Mesendoderm (in vitro differentiated cells): ENCODE data around the gene FOXD2.

Source experiments
- DNase-seq: peaks from one replicate; pipeline ENCODE4 v3.0.0; 2013
- H2AK5ac ChIP-seq: 2 replicates; pipeline ENCODE4 v1.6.1; 2013; ENCODE audit warnings: low read length, inconsistent platforms
- H2BK120ac ChIP-seq: 2 replicates; pipeline ENCODE4 v1.6.1; 2013; ENCODE audit warnings: low read depth, mild to moderate bottlenecking, low read length, moderate library complexity, mixed read lengths
- H2BK15ac ChIP-seq: replicated peaks from 2 replicates; pipeline ENCODE4 v1.6.1; 2013; ENCODE audit warnings: low read depth, mild to moderate bottlenecking, moderate library complexity
- H2BK5ac ChIP-seq: 2 replicates; pipeline ENCODE4 v1.6.1; 2013; ENCODE audit warnings: low read length, inconsistent platforms
- H3K18ac ChIP-seq: 2 replicates; pipeline ENCODE4 v1.6.1; 2013; ENCODE audit warnings: mild to moderate bottlenecking, low read length, mixed read lengths
- H3K23ac ChIP-seq: one replicate; pipeline ENCODE4 v1.6.1; 2013; ENCODE audit warnings: low read length
- H3K27ac ChIP-seq: 2 replicates; pipeline ENCODE4 v1.5.1; 2013; ENCODE audit warnings: low read depth, mild to moderate bottlenecking, inconsistent platforms, low read length, moderate library complexity
- H3K27me3 ChIP-seq: 2 replicates; pipeline ENCODE4 v1.6.1; 2013; ENCODE audit warnings: low read length, control low read depth, mild to moderate bottlenecking, inconsistent platforms; ENCODE audit not compliant: insufficient read depth, poor library complexity
- H3K36me3 ChIP-seq: 2 replicates; pipeline ENCODE4 v1.6.1; 2013; ENCODE audit warnings: low read length, inconsistent platforms; ENCODE audit not compliant: control insufficient read depth, insufficient read depth
- H3K4ac ChIP-seq: one replicate; pipeline ENCODE4 v1.6.1; 2013; ENCODE audit warnings: low read depth, mild to moderate bottlenecking, low read length, moderate library complexity
- H3K4me1 ChIP-seq: 2 replicates; pipeline ENCODE4 v1.6.1; 2013; ENCODE audit warnings: low read depth, low read length, inconsistent platforms; ENCODE audit not compliant: control insufficient read depth
- H3K4me2 ChIP-seq: 2 replicates; pipeline ENCODE4 v1.6.1; 2013; ENCODE audit warnings: low read length
- H3K4me3 ChIP-seq: 2 replicates; pipeline ENCODE4 v1.5.1; 2013; ENCODE audit warnings: mild to moderate bottlenecking, low read length
- H3K56ac ChIP-seq: one replicate; pipeline ENCODE4 v1.6.1; 2013; ENCODE audit warnings: low read length
- H3K79me1 ChIP-seq: 2 replicates; pipeline ENCODE4 v1.6.1; 2013; ENCODE audit warnings: low read length, inconsistent platforms
- H3K79me2 ChIP-seq: 2 replicates; pipeline ENCODE4 v1.6.1; 2013; ENCODE audit warnings: mild to moderate bottlenecking, low read length; ENCODE audit not compliant: control insufficient read depth, insufficient read depth
- H3K9ac ChIP-seq: 2 replicates; pipeline ENCODE4 v1.6.1; 2013; ENCODE audit warnings: low read length, inconsistent platforms
- H4K5ac ChIP-seq: one replicate; pipeline ENCODE4 v1.6.1; 2013; ENCODE audit warnings: low read length
- H4K8ac ChIP-seq: one replicate; pipeline ENCODE4 v1.6.1; 2013; ENCODE audit warnings: low read depth, mild to moderate bottlenecking, control low read depth, low read length, moderate library complexity
- WGBS: extraction: QIAGEN DNeasy Blood & Tissue Kit; methylation state at CpG from one replicate; pipeline ENCODE4 v1.1.7; 2013; ENCODE audit warnings: low lambda C conversion rate, missing lambda C conversion rate; ENCODE audit not compliant: insufficient coverage; ENCODE audit errors: extremely low coverage; 5-methylcytosine and 5-hydroxymethylcytosine counted together

Gene FOXD2

GRCh38 chr1:47471163-47471562, 33.3 kb downstream of the FOXD2 start:
- H3K79me2 ChIP-seq: no peaks in the 10 kb centered on the region
- H3K36me3 ChIP-seq: no peaks in the 10 kb centered on the region
- H2BK15ac ChIP-seq: no peak overlapping the region
- H3K4me3 ChIP-seq: no peak overlapping the region
- H4K8ac ChIP-seq: no peak overlapping the region
- no peak overlapping the region for H4K5ac ChIP-seq
- no peak overlapping the region for H2BK5ac ChIP-seq
- WGBS: no CpG with 5 or more reads among the region's 5 CpGs
- H3K4me1 ChIP-seq: no peaks in the 10 kb centered on the region
- no peak overlapping the region for H2AK5ac ChIP-seq
- no peaks in the 10 kb centered on the region for H3K79me1 ChIP-seq
- H3K23ac ChIP-seq: no peak overlapping the region
- no peak overlapping the region for H3K18ac ChIP-seq
- no peak overlapping the region for H2BK120ac ChIP-seq
- H3K56ac ChIP-seq: no peak overlapping the region
- no peak overlapping the region for H3K9ac ChIP-seq
- no peak for DNase-seq
- H3K27ac ChIP-seq: no peak overlapping the region
- no peak overlapping the region for H3K4me2 ChIP-seq
- no peak overlapping the region for H3K4ac ChIP-seq
- no peaks in the 10 kb centered on the region for H3K27me3 ChIP-seq

DNA sequence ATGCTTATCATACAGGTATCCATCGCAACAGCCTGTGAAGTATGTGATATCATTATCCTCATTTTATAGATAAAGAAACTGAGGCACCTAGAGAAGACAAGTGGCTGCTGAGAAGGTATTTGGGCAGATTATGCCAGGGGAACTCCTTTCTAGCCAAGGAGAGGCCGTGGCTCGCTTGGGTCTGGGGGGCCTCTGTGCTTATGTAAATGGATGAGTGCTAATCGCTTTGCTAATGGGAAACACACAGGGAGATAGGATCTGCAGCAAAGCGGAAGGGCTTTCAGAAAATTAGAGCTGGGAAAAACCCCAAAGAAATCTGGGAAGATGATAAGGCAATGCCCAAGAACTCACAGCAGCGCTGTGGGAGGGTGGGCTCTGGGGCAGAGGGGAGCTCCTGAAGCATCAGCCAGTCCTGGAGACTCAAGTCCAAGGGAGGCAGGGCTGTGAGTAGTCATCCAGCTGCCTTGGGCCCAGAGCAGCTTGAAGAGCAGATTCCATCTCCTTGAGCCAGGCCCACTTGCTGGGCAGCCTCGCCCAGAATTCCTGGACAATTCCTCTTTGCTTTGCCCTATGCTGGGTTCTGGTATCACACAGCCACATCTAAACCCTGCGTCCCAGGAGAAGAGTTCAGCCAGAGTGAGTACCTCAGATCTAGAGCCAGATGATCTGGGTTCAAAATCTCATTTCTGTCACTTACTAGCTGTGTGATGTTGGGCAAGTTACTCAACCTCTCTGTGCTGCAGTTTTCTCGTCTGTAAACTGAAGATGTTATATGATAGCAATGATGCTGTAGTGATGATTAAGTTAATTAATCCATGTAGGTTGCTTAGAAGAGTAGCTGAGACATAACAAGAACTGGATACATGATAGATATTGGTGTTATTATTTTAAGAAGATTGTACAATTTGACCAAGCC, 36.7 kb downstream of the FOXD2 start:
- no CpG with 5 or more reads among the region's 9 CpGs for WGBS
- Histone ChIP-seq H3K79me1 (no peaks in the 10 kb centered on the region), H3K4me3 (no peak overlapping the region), H3K27ac (no peak overlapping the region), H3K27me3 (no peaks in the 10 kb centered on the region), H2BK15ac (no peak overlapping the region), H4K8ac (no peak overlapping the region), H3K4me1 (no peaks in the 10 kb centered on the region), H3K36me3 (no peaks in the 10 kb centered on the region), H3K4ac (no peak overlapping the region), H4K5ac (no peak overlapping the region), H3K56ac (no peak overlapping the region), H3K4me2 (no peak overlapping the region), H3K79me2 (no peaks in the 10 kb centered on the region), H2AK5ac (no peak overlapping the region), H2BK5ac (no peak overlapping the region), H3K23ac (no peak overlapping the region), H3K9ac (no peak overlapping the region), H3K18ac (no peak overlapping the region), H2BK120ac (no peak overlapping the region)
- DNase-seq: peak; percentile 68

GRCh38 chr1:47477595-47478080, 39.8 kb downstream of the FOXD2 start:
- Histone ChIP-seq H2AK5ac (no peak overlapping the region), H3K27me3 (no peaks in the 10 kb centered on the region), H3K79me1 (no peaks in the 10 kb centered on the region), H3K4ac (no peak overlapping the region), H3K79me2 (no peaks in the 10 kb centered on the region), H3K56ac (no peak overlapping the region), H3K27ac (no peak overlapping the region), H2BK15ac (no peak overlapping the region), H4K5ac (no peak overlapping the region), H3K9ac (no peak overlapping the region), H3K4me3 (no peak overlapping the region), H3K4me1 (no peaks in the 10 kb centered on the region), H3K4me2 (no peak overlapping the region), H3K18ac (no peak overlapping the region), H2BK120ac (no peak overlapping the region), H2BK5ac (no peak overlapping the region), H4K8ac (no peak overlapping the region), H3K23ac (no peak overlapping the region), H3K36me3 (no peaks in the 10 kb centered on the region)
- DNase-seq: no peak
- no CpG with 5 or more reads among the region's 3 CpGs for WGBS

- Histone ChIP-seq H2AK5ac (no peak overlapping the region), H3K18ac (no peak overlapping the region), H2BK15ac (no peak overlapping the region), H3K23ac (no peak overlapping the region), H3K36me3 (no peaks in the 10 kb centered on the region), H2BK120ac (no peak overlapping the region), H4K5ac (no peak overlapping the region), H3K4me3 (no peak overlapping the region), H3K9ac (no peak overlapping the region), H3K27me3 (no peaks in the 10 kb centered on the region), H4K8ac (no peak overlapping the region), H3K4me1 (no peaks in the 10 kb centered on the region), H3K4ac (no peak overlapping the region), H3K4me2 (no peak overlapping the region), H3K79me1 (no peaks in the 10 kb centered on the region), H2BK5ac (no peak overlapping the region), H3K27ac (no peak overlapping the region), H3K79me2 (no peaks in the 10 kb centered on the region), H3K56ac (no peak overlapping the region)
- WGBS: no CpG with 5 or more reads among the region's 9 CpGs
- DNase-seq: no peak
Observed at GRCh38 chr1:47478090-47478489, 40.2 kb downstream of the FOXD2 start.

GRCh38 chr1:47479664-47480063, 41.8 kb downstream of the FOXD2 start:
- no peak overlapping the region for H4K5ac ChIP-seq
- no peak overlapping the region for H3K9ac ChIP-seq
- H3K79me2 ChIP-seq: no peaks in the 10 kb centered on the region
- no CpG with 5 or more reads among the region's 6 CpGs for WGBS
- no peaks in the 10 kb centered on the region for H3K4me1 ChIP-seq
- no peak overlapping the region for H3K4me2 ChIP-seq
- H3K4ac ChIP-seq: no peak overlapping the region
- no peak overlapping the region for H3K27ac ChIP-seq
- no peak overlapping the region for H4K8ac ChIP-seq
- H3K36me3 ChIP-seq: no peaks in the 10 kb centered on the region
- no peak overlapping the region for H3K18ac ChIP-seq
- no peak overlapping the region for H3K4me3 ChIP-seq
- no peak overlapping the region for H2BK15ac ChIP-seq
- no peak overlapping the region for H2BK5ac ChIP-seq
- H3K56ac ChIP-seq: no peak overlapping the region
- no peak for DNase-seq
- no peak overlapping the region for H3K23ac ChIP-seq
- no peak overlapping the region for H2AK5ac ChIP-seq
- H3K27me3 ChIP-seq: no peaks in the 10 kb centered on the region
- H2BK120ac ChIP-seq: no peak overlapping the region
- H3K79me1 ChIP-seq: no peaks in the 10 kb centered on the region
